Renal cortex interstitium (tissue), 3 donors: Measurements from ENCODE around the gene HASPIN. TPM values are rescaled to one million over a fixed set of nuclear protein-coding genes. Genes with fewer than 3 reads are reported as not detected.

Experiments used
- polyA plus RNA-seq, 3 donors: library from polyadenylated mRNA; unstranded; fragments of 120-200 nt; gene quantifications; one replicate each; pipeline ENCODE4 v1.2.1, GENCODE V29; 2013; ENCODE audit not compliant: insufficient read length in 3 of 3

The HASPIN gene
- polyA plus RNA-seq, 3 donors, result 2.7 to 4.9 (median 3.8) TPM

Other genes with a start within 250 kb of the HASPIN start
- gene ASPA, start 247.9 kb upstream of the HASPIN start, polyA plus RNA-seq, result 10 to 100 TPM; 20.8 to 31.7 (median 27.2) TPM
- 1 to 10 TPM in 2 of 3 donors, under 1 TPM in 1; 0.88 to 1.1 (median 1.1) TPM for gene TRPV3, start 166.1 kb upstream of the HASPIN start, polyA plus RNA-seq
- 10 to 100 TPM in 1 of 3 donors, 1 to 10 TPM in 2; 7.6 to 12.4 (median 9.0) TPM for gene TRPV1, start 114.5 kb upstream of the HASPIN start, polyA plus RNA-seq
- 10 to 100 TPM; 15.4 to 16.5 (median 15.7) TPM for gene SHPK, start 87.7 kb upstream of the HASPIN start, polyA plus RNA-seq
- 10 to 100 TPM; 18.7 to 27.2 (median 20.2) TPM for gene CTNS, start 87.1 kb upstream of the HASPIN start, polyA plus RNA-seq
- 100 to 1,000 TPM in 1 of 3 donors, 10 to 100 TPM in 2; 88.5 to 113 (median 90.6) TPM for gene TAX1BP3, start 55.3 kb upstream of the HASPIN start, polyA plus RNA-seq
- gene EMC6, start 55.1 kb upstream of the HASPIN start, polyA plus RNA-seq, result 10 to 100 TPM; 21.0 to 35.3 (median 31.8) TPM
- gene P2RX5, start 27.7 kb upstream of the HASPIN start, polyA plus RNA-seq, result 1 to 10 TPM; 1.3 to 1.4 (median 1.3) TPM
- gene ITGAE, start 77.3 kb downstream of the HASPIN start, polyA plus RNA-seq, result 10 to 100 TPM; 37.7 to 40.0 (median 37.8) TPM
- 100 to 1,000 TPM in 1 of 3 donors, 10 to 100 TPM in 2; 83.1 to 122 (median 83.7) TPM for gene NCBP3, start 122.3 kb downstream of the HASPIN start, polyA plus RNA-seq
- gene CAMKK1, start 169.2 kb downstream of the HASPIN start, polyA plus RNA-seq, result 1 to 10 TPM; 3.9 to 5.7 (median 4.2) TPM
- 1 to 10 TPM in 2 of 3 donors, under 1 TPM in 1; 0.93 to 1.4 (median 1.1) TPM for gene P2RX1, start 192.6 kb downstream of the HASPIN start, polyA plus RNA-seq
- gene ATP2A3, start 240.5 kb downstream of the HASPIN start, polyA plus RNA-seq, result 1 to 10 TPM; 4.6 to 5.2 (median 4.8) TPM